OCI-LY3 (cell line): ENCODE data around the gene RAI1.
"Not testable (repeated sequence)": the region's sequence is repeated elsewhere in the genome, so short reads cannot be mapped to it uniquely, and the experiment has no call there.

ENCODE experiments used
- H2AFZ ChIP-seq: fragments of 200-600, 300-600 bp; shearing (Covaris generic); 2 replicates; pipeline ENCODE4 v1.6.0; 2014; ENCODE audit warnings: antibody characterized with exemption, low read depth, low read length
- H3K27ac ChIP-seq: fragments of 200-600, 300-600 bp; sonication (generic); 2 replicates; pipeline ENCODE4 v1.5.1; 2014; ENCODE audit warnings: mild to moderate bottlenecking, low read length, moderate library complexity, mixed read lengths
- H3K27me3 ChIP-seq: fragments of 200-600, 300-600 bp; sonication (generic); 2 replicates; pipeline ENCODE4 v1.6.1; 2014; ENCODE audit warnings: low read depth, low read length, mixed read lengths
- H3K36me3 ChIP-seq: fragments of 200-600, 300-600 bp; sonication (generic); replicated peaks from 2 replicates; pipeline ENCODE3; 2014; ENCODE audit warnings: low read depth, low read length, mixed read lengths
- H3K4me1 ChIP-seq: fragments of 300-600, 200-600 bp; sonication (generic); 2 replicates; pipeline ENCODE4 v1.6.1; 2014; ENCODE audit warnings: low read length, mixed read lengths
- H3K4me2 ChIP-seq: fragments of 200-600, 300-600 bp; sonication (generic); 2 replicates; pipeline ENCODE4 v1.6.1; 2014; ENCODE audit warnings: low read length, mixed read lengths
- H3K4me3 ChIP-seq: fragments of 300-600, 200-600 bp; sonication (generic); 2 replicates; pipeline ENCODE4 v1.5.1; 2014; ENCODE audit warnings: antibody characterized with exemption, mild to moderate bottlenecking, low read length, moderate library complexity
- H3K79me2 ChIP-seq: fragments of 300-600, 200-600 bp; shearing (Covaris generic); 2 replicates; pipeline ENCODE4 v1.6.1; 2014; ENCODE audit warnings: mild to moderate bottlenecking, low read length, mixed read lengths
- H3K9ac ChIP-seq: fragments of 300-600, 200-600 bp; shearing (Covaris generic); 2 replicates; pipeline ENCODE4 v1.6.0; 2014; ENCODE audit warnings: mild to moderate bottlenecking, low read length, moderate library complexity
- H3K9me3 ChIP-seq: fragments of 200-600, 300-600 bp; shearing (Covaris generic); 2 replicates; pipeline ENCODE4 v1.6.1; 2014; ENCODE audit warnings: low read length, mixed read lengths; ENCODE audit not compliant: insufficient read depth
- H4K20me1 ChIP-seq: fragments of 200-600, 300-600 bp; sonication (generic); 2 replicates; pipeline ENCODE4 v1.6.1; 2016; ENCODE audit warnings: low read length, mixed read lengths; ENCODE audit not compliant: insufficient read depth
- CTCF ChIP-seq: fragments of 200-600, 300-600 bp; sonication (generic); IDR thresholded peaks from 2 replicates; pipeline ENCODE4 v1.5.1; 2014; ENCODE audit warnings: antibody characterized with exemption, low read length, low read depth
- EZH2phosphoT487 ChIP-seq: fragments of 200-600 bp; shearing (Covaris generic); IDR thresholded peaks from 2 replicates; pipeline ENCODE4 v1.6.1; 2018; ENCODE audit warnings: antibody characterized with exemption, mixed run types, low read depth

Gene RAI1

GRCh38 chr17:17685775-17686291 is 4.6 kb downstream of the RAI1 start:
- H3K79me2 ChIP-seq, result peaks cover 56% of the 10 kb centered on the region

GRCh38 chr17:17689312-17689711 is 8.1 kb downstream of the RAI1 start:
- H3K27ac ChIP-seq, result no peak overlapping the region
- H3K4me2 ChIP-seq, result no peak overlapping the region
- peaks cover 42% of the 10 kb centered on the region for H3K79me2 ChIP-seq
- H3K4me3 ChIP-seq, result no peak overlapping the region
- no peaks in the 10 kb centered on the region for H3K36me3 ChIP-seq
- H3K9ac ChIP-seq, result no peak overlapping the region
- H2AFZ ChIP-seq, result no peak overlapping the region
- H3K27me3 ChIP-seq, result no peaks in the 10 kb centered on the region
- no peak for TF ChIP-seq CTCF
- H3K4me1 ChIP-seq, result peaks cover 13% of the 10 kb centered on the region; the same call in 1 of the 2 replicates
- H4K20me1 ChIP-seq, result no peaks in the 10 kb centered on the region
- no peaks in the 10 kb centered on the region for H3K9me3 ChIP-seq

More at GRCh38 chr17:17685775-17686291, 4.6 kb downstream of the RAI1 start:
- Histone ChIP-seq H3K4me3 (no peak overlapping the region), H3K36me3 (no peaks in the 10 kb centered on the region), H3K4me1 (peaks cover 4% of the 10 kb centered on the region; the same call in 1 of the 2 replicates), H3K9me3 (no peaks in the 10 kb centered on the region), H3K27ac (no peak overlapping the region), H2AFZ (no peak overlapping the region), H3K9ac (no peak overlapping the region), H3K4me2 (no peak overlapping the region), H4K20me1 (no peaks in the 10 kb centered on the region), H3K27me3 (no peaks in the 10 kb centered on the region)
- TF ChIP-seq EZH2phosphoT487 (no peak), CTCF (no peak)

GRCh38 chr17:17690233-17690632 is 9.0 kb downstream of the RAI1 start:
- not testable (repeated sequence) for H3K9ac ChIP-seq, H3K36me3 ChIP-seq, H3K27me3 ChIP-seq, H2AFZ ChIP-seq, H3K4me3 ChIP-seq, H3K4me2 ChIP-seq, H3K9me3 ChIP-seq, H3K27ac ChIP-seq, H4K20me1 ChIP-seq
- peaks cover 13% of the 10 kb centered on the region; the same call in 1 of the 2 replicates for H3K4me1 ChIP-seq
- peaks cover 40% of the 10 kb centered on the region for H3K79me2 ChIP-seq

- Histone ChIP-seq H3K4me2 (0 out of 2 replicates have a peak overlapping the region, but pooled peaks have one; percentile 17), H2AFZ (no peak overlapping the region), H3K9ac (no peak overlapping the region), H3K27me3 (no peaks in the 10 kb centered on the region), H3K4me3 (no peak overlapping the region), H3K4me1 (peaks cover 13% of the 10 kb centered on the region; the same call in 1 of the 2 replicates), H4K20me1 (no peaks in the 10 kb centered on the region), H3K27ac (no peak overlapping the region), H3K79me2 (peaks cover 39% of the 10 kb centered on the region), H3K36me3 (no peaks in the 10 kb centered on the region), H3K9me3 (no peaks in the 10 kb centered on the region)
- no peak for TF ChIP-seq CTCF
- TF ChIP-seq EZH2phosphoT487, result no peak
These were observed 10.4 kb downstream of the RAI1 start for GRCh38 chr17:17691468-17692263.
